NB4 (cell line): ENCODE results near the gene GREB1L.

ENCODE experiments used
- MYC ChIP-seq: IDR thresholded peaks from 2 replicates; pipeline ENCODE4 v1.6.1; 2011; ENCODE audit warnings: low read depth, low read length
- POLR2A ChIP-seq: IDR thresholded peaks from 2 replicates; pipeline ENCODE4 v1.6.1; 2011; ENCODE audit warnings: mild to moderate bottlenecking; ENCODE audit not compliant: insufficient read length; ENCODE audit errors: extremely low read depth
- TF ChIP-seq, protein P1 (sequence below): IDR thresholded peaks from one replicate; pipeline ENCODE4 v1.5.1; 2012; ENCODE audit warnings: low read depth, low read length
- TF ChIP-seq, protein P2 (sequence below): IDR thresholded peaks from 2 replicates; pipeline ENCODE4 v1.6.1; 2011; ENCODE audit warnings: low read depth, low read length

DNA sequence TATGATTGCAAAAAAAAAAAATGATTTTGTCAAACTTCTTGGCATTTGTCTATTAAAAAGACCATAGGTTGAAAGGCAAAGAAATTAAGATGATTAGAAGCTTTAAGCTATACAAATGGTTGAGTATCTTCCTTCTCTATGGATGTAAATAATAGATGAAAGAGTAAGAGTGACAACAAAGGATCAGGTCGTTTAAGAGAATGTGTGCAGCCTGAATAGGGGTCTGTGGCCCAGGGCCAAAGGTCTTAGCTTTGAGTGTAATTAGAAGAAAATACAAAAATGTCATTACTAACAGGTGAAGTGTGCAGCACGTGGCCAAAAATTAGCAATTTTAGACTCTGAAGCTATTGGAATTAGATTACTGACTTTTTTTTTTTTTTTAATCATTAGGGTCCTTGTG is 122.4 kb downstream of the GREB1L start:
- TF ChIP-seq POLR2A (no peak), MYC (no peak)
- TF ChIP-seq, protein P1, sequence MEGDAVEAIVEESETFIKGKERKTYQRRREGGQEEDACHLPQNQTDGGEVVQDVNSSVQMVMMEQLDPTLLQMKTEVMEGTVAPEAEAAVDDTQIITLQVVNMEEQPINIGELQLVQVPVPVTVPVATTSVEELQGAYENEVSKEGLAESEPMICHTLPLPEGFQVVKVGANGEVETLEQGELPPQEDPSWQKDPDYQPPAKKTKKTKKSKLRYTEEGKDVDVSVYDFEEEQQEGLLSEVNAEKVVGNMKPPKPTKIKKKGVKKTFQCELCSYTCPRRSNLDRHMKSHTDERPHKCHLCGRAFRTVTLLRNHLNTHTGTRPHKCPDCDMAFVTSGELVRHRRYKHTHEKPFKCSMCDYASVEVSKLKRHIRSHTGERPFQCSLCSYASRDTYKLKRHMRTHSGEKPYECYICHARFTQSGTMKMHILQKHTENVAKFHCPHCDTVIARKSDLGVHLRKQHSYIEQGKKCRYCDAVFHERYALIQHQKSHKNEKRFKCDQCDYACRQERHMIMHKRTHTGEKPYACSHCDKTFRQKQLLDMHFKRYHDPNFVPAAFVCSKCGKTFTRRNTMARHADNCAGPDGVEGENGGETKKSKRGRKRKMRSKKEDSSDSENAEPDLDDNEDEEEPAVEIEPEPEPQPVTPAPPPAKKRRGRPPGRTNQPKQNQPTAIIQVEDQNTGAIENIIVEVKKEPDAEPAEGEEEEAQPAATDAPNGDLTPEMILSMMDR: no peak
- TF ChIP-seq, protein P2, sequence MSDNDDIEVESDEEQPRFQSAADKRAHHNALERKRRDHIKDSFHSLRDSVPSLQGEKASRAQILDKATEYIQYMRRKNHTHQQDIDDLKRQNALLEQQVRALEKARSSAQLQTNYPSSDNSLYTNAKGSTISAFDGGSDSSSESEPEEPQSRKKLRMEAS: no peak
